Gastroesophageal sphincter (tissue), 4 donors: ENCODE measurements around the gene BMAL2. TPM values are rescaled to one million over a fixed set of nuclear protein-coding genes. Genes with fewer than 3 reads are reported as not detected.

Experiments used
- ATAC-seq: fragments of 150-250 bp; one replicate; pipeline ENCODE4 v1.9.1; 2016; ENCODE audit warnings: mild to moderate bottlenecking, moderate library complexity
- H3K27ac ChIP-seq, 4 donors: fragments of 200-600 bp; sonication (generic) in 3 of 4; 1 replicate in 3 of 4; 2 replicates in 1 of 4; pipeline ENCODE4 v1.5.1; 2016 to 2019
- H3K27me3 ChIP-seq: fragments of 200-600 bp; sonication (generic); one replicate; pipeline ENCODE4 v1.5.1; 2019
- H3K36me3 ChIP-seq, 2 donors: fragments of 200-600 bp; sonication (generic); one replicate each; pipeline ENCODE4 v1.5.1; 2019; ENCODE audit warnings: control low read depth in 1 of 2
- H3K4me1 ChIP-seq, 3 donors: fragments of 200-600 bp; sonication (generic); 1 replicate in 2 of 3; 2 replicates in 1 of 3; pipeline ENCODE4 v1.5.1; 2016 to 2019; ENCODE audit warnings: control low read depth in 2 of 3
- H3K4me3 ChIP-seq, 2 donors: fragments of 200-600 bp; sonication (generic); one replicate each; pipeline ENCODE4 v1.5.1; 2019; ENCODE audit warnings: mild to moderate bottlenecking in 1 of 2, moderate library complexity in 1 of 2
- H3K9me3 ChIP-seq, 3 donors: fragments of 200-600 bp; sonication (generic); one replicate each; pipeline ENCODE4 v1.5.1; 2017 to 2019; ENCODE audit warnings: control low read depth in 2 of 3
- CTCF ChIP-seq, 4 experiments: fragments of 200-600 bp in 2 of 4; fragments of 450-650 bp in 2 of 4; sonication (generic) in 1 of 4; IDR thresholded peaks; one replicate each; pipeline ENCODE4 v1.5.1; 2017 to 2019; ENCODE audit warnings: antibody characterized with exemption in 4 of 4, mild to moderate bottlenecking in 2 of 4, moderate library complexity in 2 of 4
- EP300 ChIP-seq: sonication (generic); formaldehyde crosslinking; IDR thresholded peaks from one replicate; pipeline ENCODE4 v1.6.1; 2017; ENCODE audit warnings: antibody characterized with exemption, mild to moderate bottlenecking
- POLR2A ChIP-seq, 2 donors: fragments of 450-650 bp; IDR thresholded peaks; one replicate each; pipeline ENCODE4 v1.6.1; 2017; ENCODE audit warnings: antibody characterized with exemption in 2 of 2, mild to moderate bottlenecking in 2 of 2, moderate library complexity in 1 of 2
- POLR2AphosphoS5 ChIP-seq: sonication (generic); formaldehyde crosslinking; IDR thresholded peaks from one replicate; pipeline ENCODE4 v1.6.1; 2017; ENCODE audit warnings: antibody characterized with exemption
- WGBS, 2 donors: methylation state at CpG; one replicate each; pipeline ENCODE4 v1.1.5; 2018; ENCODE audit warnings: low coverage in 1 of 2; 5-methylcytosine and 5-hydroxymethylcytosine counted together
- total RNA-seq, 4 donors: library from RNA; depleted of rRNA; stranded (reverse); fragments of >200 nt; gene quantifications; one replicate each; pipeline ENCODE4 v1.1.0, GENCODE V29; 2016

The BMAL2 gene
- total RNA-seq, 4 donors from 2014 or later = 3.0 to 8.7 (median 6.0) TPM

- TF ChIP-seq EP300 (no peak), POLR2AphosphoS5 (no peak)
- no peak overlapping the region for H3K27ac ChIP-seq
- WGBS, 2 donors = 70 to 71% methylated on average over 2 of the region's 2 CpGs
- H3K4me1 ChIP-seq = no peaks in the 10 kb centered on the region
- ATAC-seq = no peak
- H3K4me3 ChIP-seq = no peak overlapping the region
- H3K36me3 ChIP-seq = no peaks in the 10 kb centered on the region
- no peaks in the 10 kb centered on the region for H3K27me3 ChIP-seq
- no peaks in the 10 kb centered on the region for H3K9me3 ChIP-seq
These were observed 9.9 kb downstream of the BMAL2 start for GRCh38 chr12:27342536-27342935.

- Histone ChIP-seq H3K36me3 (no peaks in the 10 kb centered on the region), H3K4me1 (no peaks in the 10 kb centered on the region), H3K4me3 (no peak overlapping the region), H3K27me3 (no peaks in the 10 kb centered on the region), H3K27ac (no peak overlapping the region), H3K9me3 (no peaks in the 10 kb centered on the region)
- 81 to 100% methylated on average over 3 to 5 of the region's 5 CpGs for WGBS, 2 donors
- no peak for ATAC-seq
- TF ChIP-seq EP300 = no peak
- TF ChIP-seq POLR2A (IDR thresholded peaks at IDR 0.05) = no peak
- no peak for TF ChIP-seq CTCF (IDR thresholded peaks at IDR 0.05)
- TF ChIP-seq POLR2AphosphoS5 = no peak
These were observed 10.8 kb downstream of the BMAL2 start for GRCh38 chr12:27343255-27344000.

GRCh38 chr12:27344246-27344645 is 11.6 kb downstream of the BMAL2 start:
- H3K36me3 ChIP-seq = no peaks in the 10 kb centered on the region
- TF ChIP-seq CTCF (IDR thresholded peaks at IDR 0.05) (no peak), POLR2AphosphoS5 (no peak), EP300 (no peak), POLR2A (IDR thresholded peaks at IDR 0.05) (no peak)
- no peaks in the 10 kb centered on the region for H3K4me1 ChIP-seq
- H3K9me3 ChIP-seq = no peaks in the 10 kb centered on the region
- H3K27me3 ChIP-seq = no peaks in the 10 kb centered on the region
- WGBS, 2 donors = 91 to 100% methylated on average over 1 to 2 of the region's 2 CpGs
- no peak overlapping the region for H3K4me3 ChIP-seq
- no peak for ATAC-seq
- no peak overlapping the region for H3K27ac ChIP-seq

GRCh38 chr12:27344760-27345159 is 12.1 kb downstream of the BMAL2 start:
- H3K4me3 ChIP-seq = no peak overlapping the region
- no peak for TF ChIP-seq CTCF (IDR thresholded peaks at IDR 0.05)
- no peak for TF ChIP-seq EP300
- no peak for TF ChIP-seq POLR2AphosphoS5
- no peak for TF ChIP-seq POLR2A (IDR thresholded peaks at IDR 0.05)
- no peaks in the 10 kb centered on the region for H3K9me3 ChIP-seq
- no peak overlapping the region for H3K27ac ChIP-seq
- H3K36me3 ChIP-seq = no peaks in the 10 kb centered on the region
- no peaks in the 10 kb centered on the region for H3K4me1 ChIP-seq
- 57 to 82% methylated on average over 2 to 3 of the region's 3 CpGs for WGBS, 2 donors
- no peak for ATAC-seq
- no peaks in the 10 kb centered on the region for H3K27me3 ChIP-seq

- Histone ChIP-seq H3K4me3 (no peak overlapping the region), H3K27ac (no peak overlapping the region), H3K36me3 (no peaks in the 10 kb centered on the region), H3K27me3 (no peaks in the 10 kb centered on the region), H3K4me1 (no peaks in the 10 kb centered on the region), H3K9me3 (no peaks in the 10 kb centered on the region)
- ATAC-seq = no peak
- TF ChIP-seq POLR2AphosphoS5 (no peak), CTCF (IDR thresholded peaks at IDR 0.05) (no peak), POLR2A (IDR thresholded peaks at IDR 0.05) (no peak), EP300 (no peak)
- WGBS, 2 donors = 90 to 93% methylated on average over 3 to 4 of the region's 4 CpGs
These were observed 12.7 kb downstream of the BMAL2 start for GRCh38 chr12:27345376-27345775.
